Measurements from ENCODE around the gene WDR31. TPM values are rescaled to one million over a fixed set of nuclear protein-coding genes. Genes with fewer than 3 reads are reported as not detected.

WDR31 gene
- total RNA-seq, 1 donor from 2014 or later = 0.21 TPM

- H3K27ac ChIP-seq = no peak overlapping the region
- intact Hi-C loops (cut with DNase I) = no loop called here
- peaks cover under 1 to 11% of the 10 kb centered on the region in 2 donors for H3K4me1 ChIP-seq
- no peak for DNase-seq (ENCODE audit: low spot score in 2 of 2)
- H3K27me3 ChIP-seq = no peaks in the 10 kb centered on the region
- H3K4me3 ChIP-seq = no peak overlapping the region
- H3K9me3 ChIP-seq = no peaks in the 10 kb centered on the region
- no peak for TF ChIP-seq CTCF (IDR thresholded peaks at IDR 0.05)
- H3K36me3 ChIP-seq = peaks cover 77 to 87% of the 10 kb centered on the region in 2 donors
These were observed 58.7 kb downstream of the WDR31 start for GRCh38 chr9:113281356-113281755.

- no peak overlapping the region for H3K4me3 ChIP-seq
- H3K27me3 ChIP-seq = no peaks in the 10 kb centered on the region
- TF ChIP-seq CTCF (IDR thresholded peaks at IDR 0.05) = no peak
- H3K9me3 ChIP-seq = no peaks in the 10 kb centered on the region
- peaks cover 3 to 15% of the 10 kb centered on the region in 2 donors for H3K4me1 ChIP-seq
- no peak overlapping the region for H3K27ac ChIP-seq
- intact Hi-C loops (cut with DNase I) = loop anchor here (5.0 kb wide), 1 partner anchor 308 kb away; no protein-coding TSS in a partner anchor
- H3K36me3 ChIP-seq = peaks cover 54 to 66% of the 10 kb centered on the region in 2 donors
- no peak for DNase-seq (ENCODE audit: low spot score in 2 of 2)
These were observed 61.2 kb downstream of the WDR31 start for GRCh38 chr9:113278840-113279239.

DNA sequence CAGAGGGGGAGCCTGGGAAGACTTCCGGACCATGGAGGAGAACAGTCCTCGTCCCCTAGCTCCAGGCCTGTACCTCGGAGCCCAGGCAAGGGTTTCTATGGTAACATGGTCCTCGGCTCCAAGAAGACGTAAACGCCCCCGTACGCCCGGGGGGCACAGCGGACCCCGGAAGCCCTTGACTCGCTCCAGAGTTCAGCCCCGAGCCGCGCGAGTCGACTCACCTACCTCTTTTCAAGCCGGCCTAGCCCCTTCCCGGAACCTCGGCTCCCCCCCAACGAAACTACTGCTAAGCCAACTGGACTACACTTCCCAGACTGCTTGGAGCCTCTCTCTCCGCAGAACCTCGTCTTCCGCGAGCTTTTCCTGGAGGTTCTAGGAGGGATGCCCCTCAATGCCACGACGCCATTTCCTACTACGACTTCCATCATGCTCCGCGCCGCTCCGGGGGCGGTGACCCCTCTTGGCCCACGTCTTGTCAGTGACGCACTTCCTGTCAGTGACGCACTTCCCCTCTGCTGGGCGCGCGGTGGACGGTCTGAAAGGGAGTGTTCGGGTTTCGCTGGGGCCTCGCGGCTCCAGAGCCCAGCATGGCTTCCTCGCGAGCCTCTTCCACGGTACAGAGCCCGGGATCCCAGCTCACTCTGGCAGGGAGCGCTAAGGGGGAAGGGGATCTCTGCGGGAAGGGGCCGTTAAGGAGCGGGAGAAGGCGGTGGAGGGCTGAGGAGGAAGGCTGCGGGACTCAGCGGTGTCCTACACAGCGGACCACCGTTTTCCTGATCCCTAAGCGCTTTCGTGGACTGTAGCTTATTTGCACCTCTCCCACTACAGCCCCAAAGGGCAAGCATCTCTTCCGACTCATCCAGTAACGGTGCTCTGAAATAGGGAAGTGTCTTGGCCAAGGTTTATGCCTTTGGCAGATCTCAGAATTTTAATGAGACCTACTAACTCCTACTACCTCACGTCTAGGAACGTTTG, 64.6 kb downstream of the WDR31 start, which contains the start of the genes CDC26 and PRPF4:
CDC26 (minus strand) TSS at position 416 of the 975 bp plus-strand sequence. CDS start 3,065 bp downstream, outside the sequence.
PRPF4 (plus strand) TSS at position 502 of the 975 bp plus-strand sequence; CDS start at position 588, 86 bp downstream.
- no peak for TF ChIP-seq CTCF (IDR thresholded peaks at IDR 0.05)
- no peaks in the 10 kb centered on the region for H3K27me3 ChIP-seq
- peak; percentile 89 to 99 for DNase-seq (ENCODE audit: low spot score in 2 of 2)
- intact Hi-C loops (cut with DNase I) = loop anchor here (1.0 to 5.0 kb wide), 7 partner anchors 54 to 383 kb away; partner anchors contain the start of genes ALAD, C9orf43, FKBP15 and POLE3
- peak within 1 kb of the TSS; percentile 79 to 81 for H3K4me3 ChIP-seq
- peaks cover 43 to 60% of the 10 kb centered on the region in 2 donors for H3K36me3 ChIP-seq
- H3K27ac ChIP-seq = peak within 1 kb of the TSS; percentile 91 to 93
- H3K9me3 ChIP-seq = no peaks in the 10 kb centered on the region
- H3K4me1 ChIP-seq = peaks cover 3 to 15% of the 10 kb centered on the region in 2 donors

DNA sequence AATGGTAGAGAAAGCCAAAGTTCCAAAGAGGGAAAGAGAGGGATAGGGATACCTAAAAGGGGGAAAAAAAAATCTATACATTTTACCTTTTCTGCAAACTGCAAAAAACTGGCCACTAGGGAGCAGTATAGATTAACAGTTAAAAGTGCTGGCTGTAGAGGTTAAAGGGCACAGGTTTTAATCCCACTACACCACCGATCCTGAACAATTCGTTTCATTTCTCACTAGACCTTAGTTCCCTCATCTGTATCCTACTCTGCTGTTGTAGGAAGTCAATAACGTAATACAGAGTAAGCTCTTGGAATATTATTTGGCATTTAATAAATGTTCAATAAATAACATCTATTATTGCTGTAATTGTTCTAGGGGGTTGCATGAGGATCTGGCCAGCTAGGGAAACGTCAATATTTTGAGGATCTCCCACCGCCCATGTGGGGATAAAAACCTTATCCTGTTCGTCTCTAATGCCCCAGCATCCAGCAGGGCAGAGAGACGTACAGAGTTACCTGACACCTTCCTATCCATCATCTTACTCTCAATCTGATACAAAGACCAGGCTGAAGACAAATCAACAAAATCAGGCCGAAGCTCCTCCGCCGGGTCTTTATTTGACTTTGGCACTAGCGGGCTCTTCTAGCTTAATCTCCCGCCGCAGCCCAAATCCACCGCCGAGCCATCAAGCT, 65.5 kb downstream of the WDR31 start:
- Histone ChIP-seq H3K27ac (peak overlapping the region; percentile 91 to 93), H3K4me1 (peaks cover 3 to 15% of the 10 kb centered on the region in 2 donors), H3K9me3 (no peaks in the 10 kb centered on the region), H3K4me3 (peak overlapping the region; percentile 79 to 81), H3K36me3 (peaks cover 43 to 61% of the 10 kb centered on the region in 2 donors), H3K27me3 (no peaks in the 10 kb centered on the region)
- intact Hi-C loops (cut with DNase I) = loop anchor here (1.0 to 5.0 kb wide), 7 partner anchors 53 to 384 kb away; partner anchors contain the start of genes ALAD, C9orf43, FKBP15 and POLE3
- TF ChIP-seq CTCF (IDR thresholded peaks at IDR 0.05) = peak; percentile 48 to 66 (median 62)
- DNase-seq (ENCODE audit: low spot score in 2 of 2) = no peak

DNA sequence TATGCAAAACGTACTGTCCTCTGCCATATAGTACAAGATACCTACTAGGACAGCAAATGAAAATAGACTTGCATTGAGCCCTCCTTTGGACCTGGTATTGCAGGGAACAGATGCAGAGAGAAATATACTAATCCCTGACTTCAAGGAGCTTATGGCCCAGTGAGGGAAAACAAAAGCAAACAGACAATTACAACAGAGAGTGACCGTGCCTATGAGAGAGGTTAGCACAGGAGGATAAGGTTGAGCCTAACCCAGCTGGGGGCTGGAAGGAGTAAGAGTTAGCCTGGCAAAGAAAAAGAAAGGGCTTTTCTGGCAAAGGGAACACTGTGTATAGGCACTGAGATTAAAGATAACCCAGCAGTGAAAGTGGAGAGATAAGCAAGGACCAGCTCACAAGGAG, 70.2 kb downstream of the WDR31 start:
- Histone ChIP-seq H3K36me3 (peaks cover 51 to 70% of the 10 kb centered on the region in 2 donors), H3K9me3 (no peaks in the 10 kb centered on the region), H3K27me3 (no peaks in the 10 kb centered on the region), H3K4me3 (no peak overlapping the region), H3K4me1 (peaks cover 0 to 2% of the 10 kb centered on the region in 2 donors), H3K27ac (no peak overlapping the region)
- TF ChIP-seq CTCF (IDR thresholded peaks at IDR 0.05) = no peak
- no peak for DNase-seq (ENCODE audit: low spot score in 2 of 2)
- intact Hi-C loops (cut with DNase I) = no loop called here
